GM12878 (cell line): ENCODE measurements around the gene FAM117B. TPM values are rescaled to one million over a fixed set of nuclear protein-coding genes. Genes with fewer than 3 reads are reported as not detected.

ENCODE experiments used
- ATAC-seq: fragments of 200-7000 bp; cut with Tn5 transposase; 3 replicates; pipeline ENCODE4 v1.9.1; 2020; ENCODE audit warnings: mild to moderate bottlenecking, moderate library complexity
- BruUV-seq: library from RNA; stranded (reverse); fragments of 400-500 nt; replicated peaks from 2 replicates; lab custom pipeline; 2021; lab: Mats Ljungman, UMichigan
- CTCF ChIA-PET: fragments of 300-600 bp; sonication (Branson Sonifier 250); formaldehyde crosslinking; extraction: SDS; loops from one replicate; lab custom pipeline; 2021; ENCODE audit warnings: inconsistent platforms; lab: Yijun Ruan, JAX
- POLR2A ChIA-PET: fragments of 350-600 bp; formaldehyde crosslinking; extraction: SDS; loops from one replicate; lab custom pipeline; 2021; ENCODE audit warnings: inconsistent platforms; lab: Charles Lee
- RAD21 ChIA-PET: fragments of 300-600 bp; sonication (Branson Sonifier 250); formaldehyde crosslinking; loops from one replicate; lab custom pipeline; 2023; ENCODE audit warnings: antibody characterized with exemption; ENCODE audit not compliant: unreplicated experiment; lab: Charles Lee
- SMC1A ChIA-PET: fragments of 300-600 bp; sonication (Branson Sonifier 250); formaldehyde crosslinking; loops from one replicate; lab custom pipeline; 2023; ENCODE audit not compliant: unreplicated experiment, uncharacterized antibody; lab: Charles Lee
- DNase-seq: peaks from one replicate; pipeline ENCODE4 v3.0.0-alpha.2; 2011; ENCODE audit warnings: low read depth, low spot score
- FAIRE-seq: peaks from 3 replicates; lab custom pipeline; 2011; peaks lifted over from hg19 to GRCh38; lab: Jason Lieb, UNC
- H2AFZ ChIP-seq: 2 replicates; pipeline ENCODE4 v1.6.0; 2011; ENCODE audit warnings: low read depth, low read length, control low read depth; ENCODE audit not compliant: control insufficient read depth
- H3K27ac ChIP-seq: 2 replicates; pipeline ENCODE4 v1.5.1; 2011; ENCODE audit warnings: control low read depth; ENCODE audit not compliant: control insufficient read depth, insufficient read depth
- H3K27me3 ChIP-seq, 2 experiments: replicated peaks in 1 of 2; 2 replicates each; pipeline versions ENCODE4 v1.6.0 to v1.6.1; 2011; ENCODE audit warnings: low read length in 1 of 2; ENCODE audit not compliant: control insufficient read depth in 2 of 2, insufficient read depth in 2 of 2
- H3K36me3 ChIP-seq, 2 experiments: 2 replicates each; pipeline ENCODE4 v1.5.1; 2011; ENCODE audit warnings: low read length in 1 of 2; ENCODE audit not compliant: control insufficient read depth in 2 of 2, insufficient read depth in 2 of 2
- H3K4me1 ChIP-seq: 2 replicates; pipeline ENCODE4 v1.6.1; 2011; ENCODE audit warnings: mild to moderate bottlenecking, low read length, moderate library complexity, mixed read lengths; ENCODE audit not compliant: control insufficient read depth, insufficient read depth
- H3K4me2 ChIP-seq: 2 replicates; pipeline ENCODE4 v1.6.0; 2011; ENCODE audit warnings: control low read depth; ENCODE audit not compliant: control insufficient read depth, insufficient read depth
- H3K4me3 ChIP-seq: fragments of 200-600 bp; sonication (generic); 2 replicates; pipeline ENCODE4 v1.5.1; 2016
- H3K79me2 ChIP-seq: 2 replicates; pipeline ENCODE4 v1.6.0; 2011; ENCODE audit warnings: low read length; ENCODE audit not compliant: control insufficient read depth, insufficient read depth
- H3K9ac ChIP-seq: 2 replicates; pipeline ENCODE4 v1.8.0; 2011; ENCODE audit warnings: low read length, control low read depth, mixed read lengths; ENCODE audit not compliant: control insufficient read depth, insufficient read depth
- H3K9me3 ChIP-seq: replicated peaks from 3 replicates; pipeline ENCODE4 v1.5.1; 2011; ENCODE audit warnings: mild to moderate bottlenecking, low read length; ENCODE audit not compliant: control insufficient read depth, insufficient read depth
- H4K20me1 ChIP-seq: 2 replicates; pipeline ENCODE4 v1.6.0; 2011; ENCODE audit not compliant: control insufficient read depth, insufficient read depth
- BCLAF1 ChIP-seq: fragments of 450-650 bp; IDR thresholded peaks from 2 replicates; pipeline ENCODE4 v1.6.1; 2017; ENCODE audit warnings: antibody characterized with exemption, mild to moderate bottlenecking, moderate library complexity
- CREM ChIP-seq: IDR thresholded peaks from 2 replicates; pipeline ENCODE4 v1.6.1; 2014; ENCODE audit warnings: antibody characterized with exemption, low read depth
- E2F4 ChIP-seq: IDR thresholded peaks from 2 replicates; pipeline ENCODE4 v1.6.1; 2012; ENCODE audit warnings: low read depth, low read length, improper control_type of control experiment
- ELK1 ChIP-seq: IDR thresholded peaks from 2 replicates; pipeline ENCODE4 v1.6.1; 2012; ENCODE audit warnings: low read depth, low read length, improper control_type of control experiment
- HDAC2 ChIP-seq: fragments of 200-600 bp; sonication (generic); IDR thresholded peaks from 2 replicates; pipeline ENCODE4 v1.6.1; 2017
- MEF2A ChIP-seq: IDR thresholded peaks from 2 replicates; pipeline ENCODE4 v1.6.1; 2011; ENCODE audit warnings: low read depth, mild to moderate bottlenecking, low read length, moderate library complexity; ENCODE audit not compliant: insufficient read depth
- MXI1 ChIP-seq: fragments of 150-350 bp; IDR thresholded peaks from 2 replicates; pipeline ENCODE4 v1.6.1; 2011; ENCODE audit warnings: low read depth, mild to moderate bottlenecking, inconsistent platforms, low read length, improper control_type of control experiment
- NRF1 ChIP-seq: conservative IDR thresholded peaks from 2 replicates; pipeline ENCODE4 v1.6.1; 2011; ENCODE audit warnings: mild to moderate bottlenecking, low read depth, low read length, improper control_type of control experiment
- RB1 ChIP-seq: fragments of 450-650 bp; formaldehyde crosslinking; IDR thresholded peaks from 2 replicates; pipeline ENCODE4 v1.6.1; 2017; ENCODE audit warnings: mild to moderate bottlenecking, borderline replicate concordance
- RBBP5 ChIP-seq: fragments of 200-600 bp; sonication (generic); conservative IDR thresholded peaks from 2 replicates; pipeline ENCODE4 v1.6.1; 2016
- SPI1 ChIP-seq: IDR thresholded peaks from 2 replicates; pipeline ENCODE4 v1.6.1; 2011; ENCODE audit warnings: low read depth, mild to moderate bottlenecking, low read length, moderate library complexity, borderline replicate concordance; ENCODE audit not compliant: insufficient read depth
- SUPT20H ChIP-seq: IDR thresholded peaks from 2 replicates; pipeline ENCODE4 v1.6.1; 2011; ENCODE audit warnings: low read depth, mild to moderate bottlenecking, low read length, moderate library complexity, borderline replicate concordance; ENCODE audit not compliant: control insufficient read depth
- ZNF592 ChIP-seq: fragments of 450-650 bp; IDR thresholded peaks from 2 replicates; pipeline ENCODE4 v1.6.1; 2017; ENCODE audit warnings: mild to moderate bottlenecking, moderate library complexity
- ZZZ3 ChIP-seq: IDR thresholded peaks from 2 replicates; pipeline ENCODE4 v1.6.1; 2011; ENCODE audit warnings: low read depth; ENCODE audit not compliant: control insufficient read depth, insufficient read length
- in situ Hi-C: fragments of 300-500 bp; cut with MboI; formaldehyde crosslinking; loops from 9 replicates; pipeline ENCODE4 v1.14.3; 2018; ENCODE audit warnings: mixed read lengths
- intact Hi-C: fragments of 100-400 bp; cut with micrococcal nuclease; formaldehyde crosslinking; loops from one replicate; pipeline ENCODE4 v1.14.2; 2022; ENCODE audit not compliant: unreplicated experiment
- polyA plus RNA-seq, 11 experiments: library from polyadenylated mRNA; depleted of rRNA in 4 of 11; unstranded in 6 of 11; stranded (reverse) in 5 of 11; fragments of >200 nt; fragmentation: Nextera tagmentation in 4 of 11; fragmentation: Illumina TruSeq in 1 of 11; extraction: Ambion mirVana in 4 of 11; extraction: Trizol in 1 of 11; gene quantifications; 1 replicate in 1 of 11; 2 replicates in 10 of 11; pipeline versions ENCODE4 v1.2.1 to v1.2.3, GENCODE V29; 2011 to 2016; ENCODE audit warnings: inconsistent platforms in 2 of 11, missing spikeins in 2 of 11, low read depth in 1 of 11
- total RNA-seq, 4 experiments: library from RNA; depleted of rRNA in 3 of 4; stranded (reverse); fragments of >200 nt in 3 of 4; fragmentation: Illumina TruSeq in 1 of 4; extraction: Trizol in 1 of 4; gene quantifications; 2 replicates each; pipeline versions ENCODE4 v1.2.1 to v1.2.3, GENCODE V29; 2013 to 2021

The FAM117B gene
- total and polyA plus RNA-seq, 10 of the 15 experiments (the other 5 are each of a cell fraction or from before 2014, with no cell fraction given) = 1.6 to 7.6 (median 4.2) TPM

GRCh38 chr2:202797944-202798343 is 163.2 kb downstream of the FAM117B start:
- Histone ChIP-seq H3K4me3 (no peak overlapping the region), H3K9ac (no peak overlapping the region), H3K27me3 (no peaks in the 10 kb centered on the region), H3K4me2 (no peak overlapping the region), H4K20me1 (no peaks in the 10 kb centered on the region), H3K36me3 (no peaks in the 10 kb centered on the region), H2AFZ (no peak overlapping the region), H3K27ac (no peak overlapping the region), H3K79me2 (no peaks in the 10 kb centered on the region), H3K4me1 (no peaks in the 10 kb centered on the region), H3K9me3 (peaks cover 2% of the 10 kb centered on the region; the same call in 2 of the 3 replicates)
- POLR2A ChIA-PET = no interaction called here
- no TSS peak for BruUV-seq
- intact Hi-C loops (no loop called here), in situ Hi-C loops (no loop called here)
- SMC1A ChIA-PET = no interaction called here
- RAD21 ChIA-PET = no interaction called here
- no peak for FAIRE-seq
- no peak for TF ChIP-seq SUPT20H
- no peak for TF ChIP-seq SPI1
- TF ChIP-seq NRF1 = no peak
- no peak for TF ChIP-seq HDAC2
- TF ChIP-seq ZZZ3 = no peak
- no peak for TF ChIP-seq ELK1
- TF ChIP-seq MXI1 = no peak
- TF ChIP-seq ZNF592 = no peak
- TF ChIP-seq RBBP5 = no peak
- no peak for TF ChIP-seq RB1
- TF ChIP-seq BCLAF1 = no peak
- no peak for TF ChIP-seq MEF2A
- TF ChIP-seq CREM = no peak
- TF ChIP-seq E2F4 = no peak
- CTCF ChIA-PET = no interaction called here
- no peak for DNase-seq
- ATAC-seq = no peak
